Stimulated activated CD4-positive, alpha-beta T cell treated with anti-CD3 and anti-CD28 coated beads, Interleukin-2, amount 100 ng/mL, for 48 hours (primary cell): ENCODE data around the gene EAPP.
A peak's percentile ranks its signal among the peaks of the same experiment; 100 is the strongest.
"Not testable (repeated sequence)": the region's sequence is repeated elsewhere in the genome, so short reads cannot be mapped to it uniquely, and the experiment has no call there.

Source experiments
- DNase-seq, 2 donors: peaks; one replicate each; pipeline ENCODE4 v3.0.0-alpha.2; 2020

The EAPP gene

GRCh38 chr14:34539407-34540180, at the start of gene EAPP:
EAPP (minus strand) TSS chr14:34539701; CDS start chr14:34539628, 73 bp downstream.
- peak; percentile 91 to 93 for DNase-seq

- DNase-seq, result no peak
These were observed 44.0 kb upstream of the EAPP start for GRCh38 chr14:34583525-34583924.

- DNase-seq, result no peak
These were observed 42.7 kb upstream of the EAPP start for GRCh38 chr14:34582117-34582680.

- DNase-seq, result no peak
These were observed 40.9 kb upstream of the EAPP start for GRCh38 chr14:34580381-34580780.

GRCh38 chr14:34571771-34572170, 32.3 kb upstream of the EAPP start:
- no peak for DNase-seq

- DNase-seq, result no peak
These were observed 30.2 kb upstream of the EAPP start for GRCh38 chr14:34569750-34570149.

- no peak for DNase-seq
These were observed 29.3 kb upstream of the EAPP start for GRCh38 chr14:34568803-34569202.

- no peak for DNase-seq
These were observed 23.3 kb upstream of the EAPP start for GRCh38 chr14:34562776-34563150.

- not testable (repeated sequence) for DNase-seq
These were observed 22.7 kb upstream of the EAPP start for GRCh38 chr14:34562037-34562775.

GRCh38 chr14:34556498-34556829, 17.0 kb upstream of the EAPP start:
- DNase-seq, result not testable (repeated sequence)

- DNase-seq, result not testable (repeated sequence)
These were observed 16.3 kb upstream of the EAPP start for GRCh38 chr14:34555583-34556497.

- DNase-seq, result no peak
These were observed 15.2 kb upstream of the EAPP start for GRCh38 chr14:34554540-34555250.

- DNase-seq, result not testable (repeated sequence)
These were observed 9.9 kb upstream of the EAPP start for GRCh38 chr14:34549276-34549966.

GRCh38 chr14:34548472-34548981, 9.0 kb upstream of the EAPP start:
- no peak for DNase-seq

GRCh38 chr14:34547136-34547520, 7.6 kb upstream of the EAPP start:
- not testable (repeated sequence) for DNase-seq

GRCh38 chr14:34546272-34547135, 7.0 kb upstream of the EAPP start:
- not testable (repeated sequence) for DNase-seq

- DNase-seq, result not testable (repeated sequence)
These were observed 919 bp upstream of the EAPP start for GRCh38 chr14:34540181-34541059.

- DNase-seq, result no peak
These were observed 562 bp downstream of the EAPP start for GRCh38 chr14:34538871-34539406.

- not testable (repeated sequence) for DNase-seq
These were observed 1.4 kb downstream of the EAPP start for GRCh38 chr14:34538096-34538495.
